Cardiac muscle cell (in vitro differentiated cells and primary cell): ENCODE results near the gene CARD16. TPM values are rescaled to one million over a fixed set of nuclear protein-coding genes. Genes with fewer than 3 reads are reported as not detected.
A peak's percentile ranks its signal among the peaks of the same experiment; 100 is the strongest.

Source experiments
- DNase-seq, 2 donors: peaks; one replicate each; pipeline versions ENCODE4 v3.0.0 to v3.0.0-alpha.2; 2010 to 2017; ENCODE audit warnings: low read depth in 1 of 2, low spot score in 1 of 2
- H3K27ac ChIP-seq: fragments of 200-600 bp; sonication (generic); 2 replicates; pipeline ENCODE4 v1.5.1; 2016
- H3K27me3 ChIP-seq: fragments of 200-600 bp; sonication (generic); 2 replicates; pipeline ENCODE4 v1.6.0; 2016; ENCODE audit warnings: control low read depth
- H3K36me3 ChIP-seq: fragments of 200-600 bp; sonication (generic); 2 replicates; pipeline ENCODE4 v1.5.1; 2016; ENCODE audit warnings: control low read depth
- H3K4me1 ChIP-seq: fragments of 200-600 bp; sonication (generic); 2 replicates; pipeline ENCODE4 v1.8.1; 2017; ENCODE audit warnings: low read depth, mild to moderate bottlenecking, mixed run types
- H3K4me3 ChIP-seq: fragments of 200-600 bp; sonication (generic); 2 replicates; pipeline ENCODE4 v1.5.1; 2016; ENCODE audit warnings: mild to moderate bottlenecking
- H3K9me3 ChIP-seq: fragments of 200-600 bp; sonication (generic); 2 replicates; pipeline ENCODE4 v1.5.1; 2017; ENCODE audit warnings: low read depth, mild to moderate bottlenecking, control low read depth
- CTCF ChIP-seq: IDR thresholded peaks from 2 replicates; pipeline ENCODE4 v1.5.1; 2012; ENCODE audit warnings: low read depth, mild to moderate bottlenecking, low read length
- polyA plus RNA-seq: library from polyadenylated mRNA; unstranded; fragments of >200 nt; fragmentation: Nextera tagmentation; extraction: Ambion mirVana; gene quantifications from 2 replicates; pipeline ENCODE4 v1.2.1, GENCODE V29; 2016
- total RNA-seq: library from RNA; depleted of rRNA; stranded (reverse); fragments of >200 nt; gene quantifications from 2 replicates; pipeline ENCODE4 v1.2.3, GENCODE V29; 2016

The CARD16 gene
- total and polyA plus RNA-seq, 2 experiments from 2014 or later, result not detected

GRCh38 chr11:105000167-105000566, 45.0 kb downstream of the CARD16 start:
- no peak for TF ChIP-seq CTCF
- no peak for DNase-seq

DNA sequence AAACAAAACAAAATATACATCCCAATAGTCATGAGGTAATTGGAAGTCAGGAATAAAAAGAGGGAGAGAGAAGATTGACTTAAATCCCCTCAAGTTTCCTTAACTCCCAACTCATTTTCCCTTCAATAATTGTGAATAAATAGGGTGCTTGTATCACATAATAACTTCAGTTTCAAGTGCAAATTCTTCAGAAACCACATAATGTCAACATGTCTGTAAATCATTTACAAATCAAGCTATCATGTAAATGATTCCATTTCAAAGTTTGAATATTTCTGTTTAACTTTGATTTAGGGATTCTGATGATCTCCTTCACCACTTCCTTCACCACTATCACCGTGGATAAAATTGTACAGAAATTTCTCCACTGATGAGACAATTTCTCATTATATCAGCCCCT, 45.4 kb downstream of the CARD16 start:
- H3K36me3 ChIP-seq, result no peaks in the 10 kb centered on the region
- DNase-seq, result no peak
- TF ChIP-seq CTCF, result no peak
- no peaks in the 10 kb centered on the region for H3K4me1 ChIP-seq
- H3K27me3 ChIP-seq, result no peaks in the 10 kb centered on the region
- H3K27ac ChIP-seq, result no peak overlapping the region
- no peak overlapping the region for H3K4me3 ChIP-seq
- H3K9me3 ChIP-seq, result no peaks in the 10 kb centered on the region

More at GRCh38 chr11:105000167-105000566, 45.0 kb downstream of the CARD16 start:
- no peaks in the 10 kb centered on the region for H3K27me3 ChIP-seq
- no peaks in the 10 kb centered on the region for H3K36me3 ChIP-seq
- no peaks in the 10 kb centered on the region for H3K4me1 ChIP-seq
- no peaks in the 10 kb centered on the region for H3K9me3 ChIP-seq
- H3K4me3 ChIP-seq, result no peak overlapping the region
- no peak overlapping the region for H3K27ac ChIP-seq

GRCh38 chr11:104997288-104997687, 47.8 kb downstream of the CARD16 start:
- H3K4me3 ChIP-seq, result no peak overlapping the region
- H3K36me3 ChIP-seq, result no peaks in the 10 kb centered on the region
- H3K4me1 ChIP-seq, result no peaks in the 10 kb centered on the region
- no peaks in the 10 kb centered on the region for H3K27me3 ChIP-seq
- peak; percentile 27 for TF ChIP-seq CTCF
- H3K9me3 ChIP-seq, result no peaks in the 10 kb centered on the region
- no peak overlapping the region for H3K27ac ChIP-seq
- DNase-seq, result peak in 1 of 2 donors; percentile 67

DNA sequence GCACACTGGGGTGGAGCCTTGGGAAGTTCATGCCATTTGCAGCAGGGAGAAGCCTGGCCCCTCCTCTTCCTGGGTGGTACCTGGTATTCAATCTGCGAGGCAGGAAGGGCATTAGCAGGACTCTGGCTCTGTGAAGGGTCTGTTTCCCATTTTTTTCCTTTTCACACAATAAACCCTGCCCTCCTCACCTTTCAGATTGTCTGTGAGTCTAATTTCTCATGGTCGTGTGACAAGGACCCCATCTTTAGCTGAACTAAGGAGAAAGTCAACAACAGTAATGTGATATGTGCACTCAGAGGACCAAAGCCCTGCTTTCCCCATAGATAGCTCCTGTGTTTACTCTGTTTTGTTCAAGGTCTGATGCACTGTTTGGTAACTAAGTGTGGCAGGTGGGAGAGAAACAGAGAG, 50.1 kb downstream of the CARD16 start:
- Histone ChIP-seq H3K9me3 (no peaks in the 10 kb centered on the region), H3K36me3 (no peaks in the 10 kb centered on the region), H3K27ac (no peak overlapping the region), H3K4me1 (no peaks in the 10 kb centered on the region), H3K4me3 (no peak overlapping the region), H3K27me3 (no peaks in the 10 kb centered on the region)
- no peak for DNase-seq
- no peak for TF ChIP-seq CTCF

DNA sequence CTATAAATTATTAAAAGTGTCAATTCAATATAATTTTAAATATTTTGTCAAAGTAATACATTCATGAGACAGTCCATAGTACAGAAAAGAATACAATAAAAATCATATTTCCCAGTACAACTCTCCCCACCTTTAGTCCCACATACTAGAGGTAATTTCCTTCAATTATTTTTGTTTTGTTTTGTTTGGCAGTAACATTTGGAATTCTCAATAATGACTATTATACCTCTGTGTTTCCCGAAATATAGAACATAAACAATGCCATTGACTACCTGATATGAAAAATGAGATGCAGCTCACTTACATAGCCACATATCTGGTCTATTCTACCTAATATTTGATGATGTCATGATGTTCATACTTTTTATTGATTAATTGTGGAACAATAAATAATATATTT, 52.4 kb downstream of the CARD16 start:
- Histone ChIP-seq H3K9me3 (no peaks in the 10 kb centered on the region), H3K36me3 (no peaks in the 10 kb centered on the region), H3K4me1 (no peaks in the 10 kb centered on the region), H3K27me3 (no peaks in the 10 kb centered on the region), H3K4me3 (no peak overlapping the region), H3K27ac (no peak overlapping the region)
- DNase-seq, result no peak
- no peak for TF ChIP-seq CTCF

- Histone ChIP-seq H3K4me1 (no peaks in the 10 kb centered on the region), H3K27me3 (no peaks in the 10 kb centered on the region), H3K36me3 (no peaks in the 10 kb centered on the region), H3K27ac (no peak overlapping the region), H3K9me3 (no peaks in the 10 kb centered on the region), H3K4me3 (no peak overlapping the region)
- TF ChIP-seq CTCF, result no peak
- DNase-seq, result no peak
These were observed 53.1 kb downstream of the CARD16 start for GRCh38 chr11:104991994-104992393.
